ENCODE measurements around the gene TLE4.

Gene TLE4

DNA sequence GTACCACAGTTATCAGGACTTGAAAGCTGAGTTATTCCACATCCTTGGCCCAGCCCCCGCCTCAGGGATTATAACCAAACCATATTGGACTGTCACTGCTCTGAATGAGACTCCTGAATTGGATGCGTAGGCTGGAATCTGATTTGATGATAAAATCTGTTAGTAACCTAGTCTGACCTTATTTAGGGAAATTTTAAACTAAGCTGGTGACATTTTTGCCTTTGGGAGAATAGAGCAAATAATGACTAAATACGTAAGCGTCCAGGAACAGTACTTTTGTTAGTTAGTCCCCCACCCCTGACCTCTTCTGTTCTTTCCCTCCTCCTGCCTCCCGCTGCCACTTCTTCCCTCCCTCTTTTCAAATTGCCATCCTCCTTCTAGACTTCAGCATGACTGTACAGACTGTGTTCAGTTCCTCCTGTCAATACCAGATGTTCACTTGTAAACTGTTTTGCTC is 92.6 kb downstream of the TLE4 start:
- DNase-seq (ENCODE audit: low read depth) = no peak

DNA sequence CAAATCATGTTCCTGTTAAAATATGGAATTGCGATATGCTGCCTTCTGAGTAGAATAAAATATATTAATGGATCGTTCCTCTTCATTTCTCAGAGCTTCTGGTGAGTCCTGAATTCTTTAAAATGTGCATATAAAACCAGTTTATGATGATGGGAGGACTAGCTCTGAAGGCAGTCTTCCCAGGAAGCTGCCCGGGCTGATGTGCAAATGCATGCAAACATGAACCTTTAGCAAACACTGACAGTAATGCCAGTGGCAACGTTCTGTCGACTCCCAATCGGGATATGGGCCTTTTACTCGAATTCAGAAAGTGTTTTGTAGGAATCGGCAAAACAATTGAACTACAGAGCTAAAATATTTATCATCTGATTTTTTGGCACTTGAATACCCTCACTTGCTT is 93.6 kb downstream of the TLE4 start:
- no peak for DNase-seq (ENCODE audit: low read depth)

DNA sequence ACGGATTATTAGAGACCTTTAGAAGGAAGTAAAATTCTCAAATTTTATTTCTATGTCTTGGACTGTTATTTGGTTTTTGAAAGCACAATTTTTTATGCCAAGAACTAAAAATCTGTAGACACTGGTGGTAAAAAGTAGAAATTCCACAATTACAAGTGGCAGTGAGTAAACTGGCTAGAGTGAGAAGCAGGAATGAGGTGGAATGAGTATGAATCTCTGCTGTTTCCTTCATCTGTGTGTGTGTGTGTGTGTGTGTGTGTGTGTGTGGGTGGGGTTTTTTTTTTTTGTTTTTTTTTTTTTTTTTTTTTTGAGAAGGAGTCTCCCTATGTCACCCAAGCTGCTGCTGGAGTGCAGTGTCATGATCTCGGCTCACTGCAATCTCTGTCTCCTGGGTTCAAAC is 94.2 kb downstream of the TLE4 start:
- no peak for DNase-seq (ENCODE audit: low read depth)

DNA sequence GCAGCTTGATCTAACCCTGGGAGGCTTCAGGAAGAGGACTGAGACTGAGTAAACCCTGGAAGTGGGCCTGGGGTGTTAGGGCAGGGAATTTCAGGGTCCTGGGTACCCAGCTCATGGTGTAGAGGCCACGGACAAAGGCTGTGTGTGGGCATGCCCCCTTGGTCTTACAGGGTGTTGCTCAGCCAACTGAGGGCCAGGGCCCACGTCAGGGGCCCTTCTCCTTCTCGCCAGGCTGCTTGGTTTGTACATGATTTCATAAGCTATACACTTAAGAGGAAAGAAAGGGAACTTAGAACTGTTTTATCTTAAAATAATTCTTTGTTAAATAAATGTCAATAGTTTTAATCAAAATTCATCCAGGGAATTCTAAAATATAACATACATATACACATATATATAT is 95.4 kb downstream of the TLE4 start:
- no peak for DNase-seq (ENCODE audit: low read depth)

DNA sequence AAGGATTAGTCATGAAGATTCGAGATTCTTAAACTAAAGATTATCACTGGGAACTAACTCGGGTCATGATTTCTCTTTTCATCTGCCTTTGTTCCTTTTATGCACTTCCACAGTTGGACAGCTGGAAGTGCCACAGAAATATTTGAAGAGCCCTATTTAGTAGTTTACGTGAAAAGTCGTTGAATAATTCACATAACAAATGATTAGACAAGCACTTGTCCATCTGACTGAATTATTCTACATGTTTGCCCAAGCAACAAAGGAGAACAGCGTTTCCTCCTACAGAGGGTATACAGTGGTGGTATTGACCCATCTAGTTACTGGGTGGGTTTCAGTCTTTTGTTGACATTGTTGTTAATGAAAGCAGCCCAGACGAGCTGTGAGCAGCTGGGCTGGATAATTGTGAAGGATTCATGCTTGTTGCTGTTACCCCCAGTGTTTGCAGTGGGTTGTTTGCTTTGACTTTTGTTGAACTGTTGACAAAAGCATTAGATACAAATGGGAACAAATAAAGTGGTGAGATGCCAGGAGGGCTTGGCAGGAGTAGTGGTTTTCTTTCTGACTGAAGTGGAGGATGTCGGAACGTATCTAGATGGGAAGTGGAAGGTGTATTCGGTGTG is 96.2 kb downstream of the TLE4 start:
- no peak for DNase-seq (ENCODE audit: low read depth)

DNA sequence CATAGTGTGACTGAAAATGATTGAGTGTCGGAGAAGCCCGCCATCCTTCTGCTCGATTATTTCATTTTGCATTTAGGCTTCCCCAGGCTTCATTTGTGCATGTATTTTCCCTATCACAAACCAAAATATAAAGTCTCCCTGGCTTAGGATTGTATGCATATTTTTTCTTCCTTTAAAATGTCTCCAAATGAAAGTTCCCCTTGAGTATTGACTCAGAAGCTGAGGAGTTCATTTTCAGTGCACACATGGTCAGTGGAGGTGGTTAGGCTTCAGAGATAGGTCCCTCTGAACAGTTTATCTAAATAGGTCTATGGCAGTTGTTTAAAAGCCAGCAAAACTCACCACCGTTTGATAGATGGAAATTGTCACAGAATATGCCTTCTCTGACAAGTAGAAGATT is 97.2 kb downstream of the TLE4 start:
- no peak for DNase-seq (ENCODE audit: low read depth)

DNA sequence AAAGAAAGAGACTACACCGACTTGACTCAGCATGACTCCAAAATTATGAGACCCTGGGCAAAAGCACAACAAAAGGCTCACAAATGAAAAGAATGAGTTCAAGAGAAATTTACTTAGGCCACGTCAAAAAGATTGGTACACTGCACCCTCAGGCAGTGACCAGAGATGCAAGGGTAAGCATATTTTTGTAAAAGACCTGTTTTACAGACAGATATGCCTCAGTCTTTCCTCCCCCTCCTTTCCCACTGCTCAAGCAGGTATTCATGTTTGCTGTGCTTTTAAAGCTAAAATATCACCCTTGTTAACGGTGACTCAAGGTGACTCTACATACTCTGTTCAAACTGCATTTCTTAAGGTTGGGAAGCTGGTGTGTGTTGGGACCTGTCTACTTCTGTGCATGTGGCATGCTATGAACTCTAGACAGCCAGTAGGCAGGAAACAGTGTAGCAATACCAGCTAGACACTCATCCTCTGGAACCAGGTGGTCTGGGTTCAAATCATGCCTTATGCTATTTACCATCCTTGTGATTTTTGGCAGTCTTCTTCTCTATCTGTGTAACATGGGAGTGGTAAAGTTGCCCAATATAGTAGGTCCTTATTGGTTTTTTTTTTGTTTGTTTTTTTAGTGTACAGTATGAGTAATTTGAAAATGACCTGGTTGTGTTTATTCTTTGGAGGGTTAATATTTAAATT is 98.7 kb downstream of the TLE4 start:
- DNase-seq (ENCODE audit: low read depth) = no peak

DNA sequence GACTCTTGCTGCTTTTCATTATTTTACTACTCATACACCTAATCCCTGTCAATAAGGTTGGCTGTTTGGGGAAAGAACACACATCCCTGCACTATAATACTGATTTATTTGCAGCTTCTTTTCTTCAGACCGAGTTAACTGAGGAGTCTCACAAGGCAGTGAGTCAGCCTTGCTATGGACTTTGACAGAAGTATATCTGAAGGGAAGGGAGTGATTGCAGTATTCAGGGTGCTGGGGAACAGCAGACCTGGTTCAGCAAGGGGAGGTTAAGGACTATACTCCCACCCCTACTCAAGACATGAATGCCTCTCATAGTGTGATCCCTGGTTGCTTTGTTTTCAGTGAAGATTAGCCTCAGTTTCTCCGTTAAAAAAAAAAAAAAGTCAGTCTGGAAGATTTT is 99.8 kb downstream of the TLE4 start:
- no peak for DNase-seq (ENCODE audit: low read depth)

DNA sequence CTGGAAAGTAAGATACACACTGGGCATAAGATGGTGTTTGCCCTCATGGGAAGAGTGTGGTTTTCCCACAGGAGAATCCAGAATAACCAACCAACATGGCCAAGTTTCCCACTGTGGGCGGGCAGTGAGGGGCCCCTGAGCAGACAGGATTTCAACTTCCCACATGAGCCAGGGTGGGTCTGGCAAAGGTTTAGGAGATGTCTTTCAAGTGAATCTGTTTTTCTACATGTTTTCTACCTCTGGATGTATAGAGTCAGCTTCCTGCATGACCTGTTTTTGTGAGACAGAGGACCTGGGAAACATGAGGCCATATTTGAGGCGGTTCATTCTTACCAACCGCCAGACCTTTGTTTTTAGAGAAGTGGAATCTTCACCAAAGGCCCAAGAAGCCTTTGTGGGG is 100.5 kb downstream of the TLE4 start:
- no peak for DNase-seq (ENCODE audit: low read depth)

DNA sequence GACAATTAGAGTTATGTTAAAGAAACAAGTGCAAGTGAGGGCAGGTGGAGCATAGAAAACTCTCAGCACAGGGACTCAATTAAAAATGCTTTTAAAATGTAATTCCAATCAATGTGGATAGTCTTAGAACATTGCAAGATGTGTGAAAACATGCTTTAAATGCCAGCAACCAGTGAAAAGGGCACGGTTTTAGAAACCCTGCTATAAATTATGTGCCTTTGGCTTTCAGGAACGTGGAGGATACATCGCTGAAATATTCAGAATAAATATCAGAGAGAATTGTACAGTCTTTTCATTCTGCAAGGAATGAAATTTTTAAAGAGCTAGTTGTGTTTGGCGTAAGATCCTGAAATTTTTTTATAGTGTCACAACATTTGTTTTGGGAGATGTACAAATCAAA is 101.1 kb downstream of the TLE4 start:
- no peak for DNase-seq (ENCODE audit: low read depth)

DNA sequence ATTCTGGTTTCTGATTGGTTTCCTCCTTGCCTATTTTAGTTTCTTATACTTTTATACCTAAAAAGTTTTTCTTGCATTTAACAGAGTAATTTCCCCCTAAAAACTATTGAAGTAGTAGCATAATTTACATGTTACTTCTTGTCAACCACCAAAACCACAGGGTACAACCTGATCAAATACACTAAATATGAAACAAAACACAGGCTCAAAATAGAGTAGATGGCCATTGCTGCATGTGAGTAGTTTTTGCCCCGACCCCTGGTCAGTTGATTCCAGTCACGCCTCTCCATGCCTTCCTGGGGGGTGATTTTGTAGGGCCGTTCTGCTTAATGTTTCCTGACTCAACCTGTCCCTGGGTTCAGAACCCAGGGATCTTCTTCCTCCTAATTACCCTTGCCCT is 101.8 kb downstream of the TLE4 start:
- no peak for DNase-seq (ENCODE audit: low read depth)

DNA sequence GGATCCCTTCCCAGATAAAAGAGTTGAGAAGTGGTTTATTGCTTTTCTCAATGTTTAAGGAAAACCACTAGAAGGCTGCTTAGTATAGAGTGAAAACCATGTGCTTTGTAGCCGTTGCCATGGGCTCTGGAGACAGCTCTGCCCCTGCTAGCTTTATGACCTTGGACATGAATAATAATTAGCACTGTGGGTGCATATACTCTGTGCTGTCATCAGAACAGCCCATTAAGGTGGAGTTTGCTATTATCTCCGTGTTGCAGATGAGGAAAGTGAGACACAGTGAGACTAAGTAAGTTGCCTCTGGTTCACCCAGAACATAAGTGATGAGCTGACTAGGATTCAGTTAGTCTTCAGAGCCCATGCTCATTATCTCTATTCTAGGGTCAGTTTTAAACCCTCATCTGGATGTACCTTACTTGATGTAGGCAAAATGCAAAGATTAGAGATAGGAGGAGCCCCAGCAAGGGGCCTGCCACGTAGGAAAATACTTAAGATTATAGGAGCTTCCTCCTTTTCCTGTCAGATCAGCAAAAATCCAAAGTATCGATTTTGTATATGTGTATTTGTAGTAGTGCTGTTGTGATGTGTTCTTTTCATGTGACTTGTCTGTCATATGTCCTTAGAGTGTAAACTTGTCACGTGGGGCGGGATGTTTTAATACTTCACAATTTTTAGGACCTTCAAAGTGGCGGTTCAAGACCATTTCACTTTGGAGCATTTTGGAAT is 102.5 kb downstream of the TLE4 start:
- DNase-seq (ENCODE audit: low read depth) = no peak

DNA sequence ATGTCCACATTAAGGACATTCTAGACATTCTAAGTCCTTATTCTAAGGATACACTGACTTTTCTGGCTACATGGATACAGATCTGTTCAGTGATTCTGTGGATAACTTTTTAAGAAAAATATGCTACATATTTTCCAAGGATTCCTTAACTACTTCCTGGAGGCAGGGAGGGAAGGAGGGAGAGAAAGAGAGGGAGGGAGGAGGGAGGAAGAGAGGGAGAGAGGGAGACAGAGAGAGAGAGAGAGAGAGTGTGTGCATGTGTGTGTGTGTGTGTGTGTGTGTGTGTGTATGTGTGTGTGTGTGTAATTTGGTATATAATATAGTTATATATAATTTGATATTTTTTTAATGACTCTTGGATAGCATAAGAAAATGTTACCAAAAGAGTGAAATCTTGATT is 109.8 kb downstream of the TLE4 start:
- DNase-seq (ENCODE audit: low read depth) = no peak

DNA sequence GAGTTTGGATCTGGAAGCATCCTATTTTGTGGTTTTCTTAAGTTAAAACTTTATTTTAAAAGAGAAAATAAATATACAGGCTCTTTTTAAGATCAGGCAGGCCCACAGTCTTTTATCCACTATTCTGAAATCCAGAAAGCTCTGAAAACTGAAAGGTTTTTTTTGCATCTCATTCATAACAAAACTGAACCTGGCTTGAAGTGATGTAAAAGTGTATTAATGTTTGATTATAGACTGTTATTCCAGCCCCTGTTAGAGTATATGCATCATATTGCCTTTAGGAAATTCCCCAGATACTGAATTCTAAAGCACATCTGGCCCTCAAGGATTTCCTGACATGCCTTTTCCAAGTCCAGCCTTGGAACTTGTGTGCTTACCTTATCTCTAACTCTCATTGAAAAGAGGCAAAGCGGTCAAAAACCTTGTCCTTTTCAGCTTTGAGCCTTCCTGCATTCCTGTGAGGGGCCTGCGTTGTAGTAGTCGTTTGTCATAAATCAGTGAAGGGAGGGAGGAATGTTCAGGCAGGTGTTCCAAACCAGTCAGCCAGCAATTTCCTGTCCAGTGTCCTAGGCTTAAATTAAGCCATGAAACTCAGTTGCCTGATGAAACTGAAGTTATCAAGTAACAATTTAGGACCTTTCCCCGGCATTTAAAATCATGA is 110.4 kb downstream of the TLE4 start:
- no peak for DNase-seq (ENCODE audit: low read depth)

DNA sequence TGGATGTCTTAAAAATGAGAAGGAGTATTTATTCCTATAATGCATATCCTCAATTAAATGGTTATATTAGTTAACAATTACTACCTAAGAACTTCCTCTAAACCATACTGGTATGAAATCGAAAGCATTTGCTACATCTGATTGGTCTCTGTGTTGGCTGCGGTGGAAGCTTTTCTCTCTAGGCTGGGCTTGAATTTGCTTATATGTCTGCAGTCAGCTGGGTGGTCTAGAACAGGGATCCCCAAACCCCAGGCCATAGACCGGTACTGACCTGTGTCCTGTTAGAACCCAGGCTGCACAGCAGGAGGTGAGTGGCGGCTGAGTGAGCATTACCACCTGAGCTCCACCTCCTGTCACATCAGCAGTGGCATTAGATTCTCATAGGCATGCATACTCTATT is 112.3 kb downstream of the TLE4 start:
- DNase-seq (ENCODE audit: low read depth) = no peak

DNA sequence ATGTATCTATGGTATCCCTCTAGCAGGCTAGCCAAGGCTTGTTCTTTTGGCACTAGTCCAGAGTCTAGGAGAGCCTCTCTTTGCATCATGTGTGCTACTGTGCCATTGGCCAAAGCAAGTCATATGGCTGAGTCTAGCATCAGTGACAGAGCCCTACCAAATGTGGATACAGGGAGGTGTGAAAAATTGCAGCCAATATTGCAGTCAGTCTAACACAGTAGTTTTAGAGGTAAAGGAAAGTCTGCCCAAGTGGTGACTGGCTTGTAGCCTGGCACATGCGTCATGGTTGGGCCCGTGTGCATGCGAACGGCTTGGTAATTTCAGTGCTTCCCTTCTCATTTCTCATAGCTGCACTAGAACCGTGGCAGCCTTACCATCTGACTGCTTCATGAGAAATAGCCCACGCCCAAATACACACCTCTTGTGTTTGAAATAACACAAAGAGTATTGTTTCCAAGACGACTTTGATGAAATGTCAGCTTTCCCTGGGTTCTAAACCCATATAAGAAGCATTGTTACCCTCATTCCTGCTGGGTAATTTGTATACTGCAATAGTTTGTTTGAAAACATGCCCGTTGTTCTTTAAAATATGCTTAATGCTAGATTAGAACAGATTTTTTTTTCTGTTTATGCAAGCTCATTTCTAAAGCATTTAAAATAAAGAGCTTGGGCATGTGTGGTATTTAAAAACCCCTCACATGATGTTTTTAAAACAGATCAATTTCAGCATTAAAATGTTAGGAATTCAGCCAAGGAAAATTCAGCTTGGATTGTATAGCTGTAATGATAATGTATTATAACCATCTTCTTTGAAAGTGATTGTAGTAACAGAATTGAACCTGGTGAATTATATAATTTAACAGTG is 113.2 kb downstream of the TLE4 start:
- no peak for DNase-seq (ENCODE audit: low read depth)

DNA sequence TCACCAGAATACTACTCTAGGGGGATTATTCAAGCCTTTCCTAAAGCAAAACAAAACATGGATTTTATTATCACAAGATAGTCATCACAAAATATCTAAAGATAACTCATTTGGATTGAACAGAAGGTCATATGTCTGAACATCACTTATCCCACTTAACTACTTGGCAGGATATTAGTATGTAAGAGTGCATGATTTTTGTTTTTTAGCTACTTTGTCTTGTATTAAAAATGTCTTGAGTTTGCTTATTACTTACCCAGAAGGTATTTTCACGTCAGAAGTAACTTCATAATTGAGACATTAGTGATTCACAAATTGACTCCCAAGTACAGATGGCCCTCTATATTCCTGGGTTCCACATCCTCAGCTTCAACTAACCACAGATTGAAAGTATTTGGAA is 113.8 kb downstream of the TLE4 start:
- no peak for DNase-seq (ENCODE audit: low read depth)

DNA sequence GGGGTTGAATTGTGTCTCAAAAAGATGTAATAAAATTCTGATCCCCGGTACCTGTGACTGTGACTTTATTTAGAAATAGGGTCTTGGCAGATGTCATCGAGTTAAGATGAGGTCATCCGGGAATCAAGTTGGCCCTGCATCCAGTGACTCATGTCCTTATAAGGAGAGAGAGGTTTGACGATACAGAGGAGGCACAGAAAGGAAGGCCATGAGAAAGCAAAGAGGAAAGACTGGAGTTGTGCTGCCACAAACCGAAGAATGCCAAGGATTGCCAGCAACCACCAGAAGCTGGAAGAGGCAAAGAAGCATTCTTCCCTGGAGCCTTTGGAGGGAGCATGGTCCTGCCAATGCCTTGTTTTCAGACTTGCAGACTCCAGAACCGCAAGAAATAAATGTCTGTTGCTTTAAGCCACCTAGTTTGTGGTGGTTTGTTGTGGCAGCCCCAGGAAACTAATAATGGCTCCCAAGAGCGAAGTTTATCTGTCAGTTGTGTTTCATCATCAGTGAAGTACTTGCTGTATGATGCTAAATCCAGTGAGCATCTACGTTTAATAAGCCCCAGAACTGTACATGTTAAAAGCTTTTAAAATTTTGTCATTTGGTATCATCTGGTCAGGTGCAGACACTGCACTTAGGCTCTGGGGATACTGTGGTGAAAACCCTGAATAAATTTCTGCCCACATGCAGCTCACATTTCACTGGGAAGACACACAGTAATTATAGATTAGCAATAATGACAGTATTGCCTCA is 114.8 kb downstream of the TLE4 start:
- DNase-seq (ENCODE audit: low read depth) = peak; percentile 38

DNA sequence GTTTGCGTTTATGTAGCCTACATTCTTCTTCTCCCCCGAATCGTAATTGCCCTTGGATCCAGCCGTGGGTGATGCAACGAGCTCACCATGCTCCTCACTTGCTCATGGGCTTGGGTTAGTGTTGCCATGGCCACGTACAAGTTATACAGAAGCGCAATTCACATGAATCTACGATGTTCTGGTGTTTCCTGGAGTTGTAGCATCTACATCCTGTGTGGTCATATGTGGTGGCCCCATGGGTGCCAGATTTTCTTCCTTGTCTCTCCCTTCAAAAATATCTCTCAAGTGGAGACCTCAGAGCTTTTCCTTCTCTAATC is 115.3 kb downstream of the TLE4 start:
- DNase-seq (ENCODE audit: low read depth) = no peak

DNA sequence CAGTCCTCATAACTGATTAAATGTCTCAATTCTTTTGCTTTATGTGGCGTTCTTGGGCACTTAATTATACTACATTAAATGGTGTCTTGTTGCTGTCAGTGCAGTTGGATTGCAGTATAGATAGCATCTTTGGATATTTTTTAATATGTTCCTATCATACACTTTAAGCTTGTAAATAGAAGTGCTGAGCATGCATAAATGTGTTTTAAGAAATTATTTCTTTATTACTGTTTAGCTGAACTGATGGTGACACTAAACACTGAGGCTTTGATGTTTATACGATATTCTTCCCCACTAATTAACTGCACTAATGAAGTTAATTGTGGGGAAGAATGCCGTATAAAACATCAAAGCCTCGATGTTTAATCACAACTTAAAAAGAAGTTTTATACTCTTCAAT is 116.6 kb downstream of the TLE4 start:
- DNase-seq (ENCODE audit: low read depth) = no peak

DNA sequence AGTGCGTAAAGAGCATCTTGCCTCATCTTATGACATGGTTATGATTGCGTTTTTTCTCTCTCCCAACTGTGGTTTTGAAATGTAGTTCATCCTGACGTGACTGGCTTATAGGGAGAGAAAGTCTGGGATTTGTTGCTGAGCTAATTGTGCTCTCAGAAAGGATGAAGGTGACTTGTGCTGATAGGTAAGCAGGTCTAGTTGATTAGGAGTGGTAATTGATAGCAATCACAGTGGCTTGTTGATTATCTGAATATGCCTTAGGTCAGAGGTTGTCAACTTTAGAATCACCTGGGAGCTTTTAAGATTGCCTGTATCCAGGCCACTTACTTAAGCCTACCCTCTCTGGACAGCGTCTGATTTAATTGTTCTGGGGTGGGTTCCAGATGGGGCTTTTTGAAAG is 117.8 kb downstream of the TLE4 start:
- DNase-seq (ENCODE audit: low read depth) = no peak
